Trophoblast cell (in vitro differentiated cells and primary cell): ENCODE results near the gene NDUFA3.
A peak's percentile ranks its signal among the peaks of the same experiment; 100 is the strongest.
"Not testable (repeated sequence)": the region's sequence is repeated elsewhere in the genome, so short reads cannot be mapped to it uniquely, and the experiment has no call there.

Experiments
- DNase-seq, 2 donors: peaks; one replicate each; pipeline ENCODE4 v3.0.0-alpha.2; 2016
- H2AFZ ChIP-seq: 2 replicates; pipeline ENCODE4 v1.6.1; 2013; ENCODE audit warnings: low read length, moderate library complexity, mild to moderate bottlenecking; ENCODE audit not compliant: insufficient read depth, poor library complexity
- H2AK5ac ChIP-seq: 2 replicates; pipeline ENCODE4 v1.6.1; 2013; ENCODE audit warnings: mild to moderate bottlenecking, low read length
- H2BK120ac ChIP-seq: 2 replicates; pipeline ENCODE4 v1.6.1; 2013; ENCODE audit warnings: low read length, mild to moderate bottlenecking, moderate library complexity; ENCODE audit not compliant: insufficient read depth, poor library complexity
- H2BK12ac ChIP-seq: 2 replicates; pipeline ENCODE4 v1.6.1; 2013; ENCODE audit warnings: mild to moderate bottlenecking, low read length, moderate library complexity
- H2BK5ac ChIP-seq: 2 replicates; pipeline ENCODE4 v1.6.1; 2013; ENCODE audit warnings: low read length, low read depth, moderate library complexity, mild to moderate bottlenecking; ENCODE audit not compliant: poor library complexity
- H3K14ac ChIP-seq: 2 replicates; pipeline ENCODE4 v1.6.1; 2013; ENCODE audit warnings: mild to moderate bottlenecking, low read length
- H3K18ac ChIP-seq: 2 replicates; pipeline ENCODE4 v1.6.1; 2013; ENCODE audit warnings: mild to moderate bottlenecking, low read length
- H3K23ac ChIP-seq: 2 replicates; pipeline ENCODE4 v1.6.1; 2013; ENCODE audit warnings: low read length
- H3K27ac ChIP-seq: 2 replicates; pipeline ENCODE4 v1.5.1; 2013; ENCODE audit warnings: low read depth, mild to moderate bottlenecking, inconsistent platforms, low read length, moderate library complexity
- H3K27me3 ChIP-seq: 2 replicates; pipeline ENCODE4 v1.6.1; 2013; ENCODE audit warnings: inconsistent platforms, mild to moderate bottlenecking, low read length, moderate library complexity; ENCODE audit not compliant: insufficient read depth
- H3K36me3 ChIP-seq, 2 experiments: 1 replicate in 1 of 2; 2 replicates in 1 of 2; pipeline ENCODE4 v1.6.1; 2013; ENCODE audit warnings: low read length in 2 of 2, mild to moderate bottlenecking in 2 of 2, moderate library complexity in 1 of 2; ENCODE audit not compliant: insufficient read depth in 2 of 2, control insufficient read depth in 1 of 2
- H3K4ac ChIP-seq: 2 replicates; pipeline ENCODE4 v1.6.1; 2013; ENCODE audit warnings: low read depth, mild to moderate bottlenecking, low read length, moderate library complexity
- H3K4me1 ChIP-seq, 2 experiments: 1 replicate in 1 of 2; 2 replicates in 1 of 2; pipeline ENCODE4 v1.6.1; 2013; ENCODE audit warnings: low read length in 2 of 2, mild to moderate bottlenecking in 2 of 2, moderate library complexity in 1 of 2; ENCODE audit not compliant: insufficient read depth in 2 of 2, control insufficient read depth in 1 of 2
- H3K4me2 ChIP-seq: 2 replicates; pipeline ENCODE4 v1.6.1; 2013; ENCODE audit warnings: inconsistent platforms, mild to moderate bottlenecking, low read length, moderate library complexity
- H3K4me3 ChIP-seq: 2 replicates; pipeline ENCODE4 v1.5.1; 2013; ENCODE audit warnings: mild to moderate bottlenecking, low read depth, low read length, inconsistent platforms
- H3K79me1 ChIP-seq: one replicate; pipeline ENCODE4 v1.6.1; 2013; ENCODE audit warnings: low read length
- H3K79me2 ChIP-seq: 2 replicates; pipeline ENCODE4 v1.6.1; 2013; ENCODE audit warnings: low read length, mild to moderate bottlenecking; ENCODE audit not compliant: control insufficient read depth, insufficient read depth, poor library complexity
- H3K9ac ChIP-seq: 2 replicates; pipeline ENCODE4 v1.6.1; 2013; ENCODE audit warnings: mild to moderate bottlenecking, low read length
- H3K9me3 ChIP-seq: 2 replicates; pipeline ENCODE4 v1.6.1; 2013; ENCODE audit warnings: low read depth, mild to moderate bottlenecking, control low read depth, inconsistent platforms, low read length; ENCODE audit not compliant: insufficient read depth
- H4K12ac ChIP-seq: 2 replicates; pipeline ENCODE4 v1.6.1; 2013; ENCODE audit warnings: low read depth, mild to moderate bottlenecking, low read length, moderate library complexity
- H4K8ac ChIP-seq: 2 replicates; pipeline ENCODE4 v1.6.1; 2013; ENCODE audit warnings: low read depth, mild to moderate bottlenecking, low read length, moderate library complexity
- H4K91ac ChIP-seq: one replicate; pipeline ENCODE4 v1.6.1; 2013; ENCODE audit warnings: low read depth, mild to moderate bottlenecking, low read length, moderate library complexity
- WGBS: extraction: QIAGEN DNeasy Blood & Tissue Kit; methylation state at CpG from one replicate; pipeline ENCODE4 v1.1.7; 2013; ENCODE audit warnings: missing lambda C conversion rate; ENCODE audit not compliant: insufficient read length, insufficient coverage; ENCODE audit errors: extremely low coverage; 5-methylcytosine and 5-hydroxymethylcytosine counted together

NDUFA3 gene

GRCh38 chr19:54084410-54084809 lies 18.2 kb upstream of the NDUFA3 start:
- Histone ChIP-seq H2BK12ac (no peak overlapping the region), H3K36me3 (no peaks in the 10 kb centered on the region), H3K23ac (no peak overlapping the region), H3K4me2 (no peak overlapping the region), H3K4me3 (no peak overlapping the region), H2AFZ (no peak overlapping the region), H3K18ac (no peak overlapping the region), H4K91ac (no peak overlapping the region), H3K4me1 (no peaks in the 10 kb centered on the region), H3K9me3 (peaks cover 7% of the 10 kb centered on the region), H3K79me1 (no peaks in the 10 kb centered on the region), H4K8ac (no peak overlapping the region), H2BK120ac (no peak overlapping the region), H3K14ac (no peak overlapping the region), H3K27me3 (no peaks in the 10 kb centered on the region), H4K12ac (no peak overlapping the region), H3K27ac (no peak overlapping the region), H3K79me2 (no peaks in the 10 kb centered on the region), H3K9ac (no peak overlapping the region), H2BK5ac (no peak overlapping the region), H3K4ac (no peak overlapping the region), H2AK5ac (no peak overlapping the region)
- no peak for DNase-seq
- WGBS: no CpG with 5 or more reads among the region's 3 CpGs

- no CpG with 5 or more reads among the region's 17 CpGs for WGBS
- Histone ChIP-seq H2BK5ac (no peak overlapping the region), H3K23ac (no peak overlapping the region), H3K27me3 (peaks cover 5% of the 10 kb centered on the region), H3K18ac (no peak overlapping the region), H3K4me3 (no peak overlapping the region), H2AK5ac (no peak overlapping the region), H3K36me3 (no peaks in the 10 kb centered on the region), H3K14ac (no peak overlapping the region), H3K4me2 (no peak overlapping the region), H3K27ac (no peak overlapping the region), H3K9me3 (peaks cover 7% of the 10 kb centered on the region), H2AFZ (no peak overlapping the region), H2BK120ac (no peak overlapping the region), H4K12ac (no peak overlapping the region), H3K9ac (no peak overlapping the region), H2BK12ac (no peak overlapping the region), H4K8ac (no peak overlapping the region), H3K4ac (no peak overlapping the region), H3K79me1 (no peaks in the 10 kb centered on the region), H3K4me1 (peaks cover 3 to 6% of the 10 kb centered on the region in 2 experiments), H4K91ac (no peak overlapping the region), H3K79me2 (no peaks in the 10 kb centered on the region)
- no peak for DNase-seq
Observed at GRCh38 chr19:54094426-54095000, 8.1 kb upstream of the NDUFA3 start.

DNA sequence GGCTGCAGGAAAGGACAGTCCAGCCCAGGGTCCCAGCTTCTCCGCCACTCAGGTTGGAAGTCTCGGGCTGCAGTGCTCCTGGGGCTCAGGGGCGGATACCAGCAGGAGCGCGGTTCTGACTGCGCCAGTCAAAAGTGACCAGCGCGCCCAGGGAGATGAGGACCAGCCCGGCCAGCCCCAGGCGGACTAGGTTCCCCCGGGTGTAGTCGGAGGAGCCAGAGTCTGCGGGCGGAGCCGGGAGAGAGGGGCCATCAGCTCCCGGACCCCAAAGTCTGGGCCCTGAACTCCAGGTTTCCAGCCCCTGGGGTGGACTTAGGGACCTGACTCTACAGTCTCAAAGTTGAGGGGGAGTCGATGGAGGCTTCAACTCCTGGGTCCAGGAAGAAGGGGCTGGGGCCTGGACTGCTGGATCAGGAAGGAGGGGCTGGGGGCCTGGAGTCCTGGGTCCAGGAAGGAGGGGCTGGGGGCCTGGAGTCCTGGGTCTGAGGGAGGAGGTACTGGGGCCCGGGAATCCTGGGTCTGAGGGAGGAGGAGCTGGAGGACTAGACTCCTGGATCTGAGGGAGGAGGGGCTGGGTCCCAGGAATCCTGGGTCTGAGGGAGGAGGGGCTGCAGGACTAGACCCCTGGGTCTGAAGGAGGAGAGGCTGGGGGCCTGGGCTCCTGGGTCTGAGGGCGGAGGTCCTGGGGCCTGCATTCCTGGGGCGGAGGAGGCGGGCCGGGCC lies 7.4 kb upstream of the NDUFA3 start:
- Histone ChIP-seq H3K9ac (no peak overlapping the region), H3K23ac (no peak overlapping the region), H3K4me2 (peak overlapping the region; percentile 79), H3K9me3 (peaks cover 7% of the 10 kb centered on the region), H2BK12ac (no peak overlapping the region), H3K14ac (no peak overlapping the region), H3K79me2 (no peaks in the 10 kb centered on the region), H4K12ac (no peak overlapping the region), H4K8ac (peak overlapping the region; percentile 14), H2BK5ac (no peak overlapping the region), H3K36me3 (no peaks in the 10 kb centered on the region), H2AK5ac (no peak overlapping the region), H2BK120ac (no peak overlapping the region), H4K91ac (no peak overlapping the region), H3K79me1 (no peaks in the 10 kb centered on the region), H2AFZ (no peak overlapping the region), H3K18ac (no peak overlapping the region), H3K4me3 (no peak overlapping the region), H3K4ac (no peak overlapping the region), H3K27ac (no peak overlapping the region), H3K4me1 (peaks cover 3 to 6% of the 10 kb centered on the region in 2 experiments), H3K27me3 (peaks cover 5% of the 10 kb centered on the region)
- no CpG with 5 or more reads among the region's 22 CpGs for WGBS
- DNase-seq: no peak

- not testable (repeated sequence) for H2AK5ac ChIP-seq, H3K9me3 ChIP-seq, H3K23ac ChIP-seq, H4K91ac ChIP-seq, H3K9ac ChIP-seq, H3K4ac ChIP-seq, H3K27ac ChIP-seq, H3K79me1 ChIP-seq, H3K79me2 ChIP-seq, H3K27me3 ChIP-seq, H2BK5ac ChIP-seq, H4K12ac ChIP-seq, H3K36me3 ChIP-seq, H2BK12ac ChIP-seq, H3K18ac ChIP-seq, H3K4me1 ChIP-seq, H3K14ac ChIP-seq, H2BK120ac ChIP-seq
- Histone ChIP-seq H3K4me2 (peak overlapping the region; percentile 79), H3K4me3 (peak overlapping the region; percentile 43), H4K8ac (peak overlapping the region; percentile 14), H2AFZ (peak overlapping the region; percentile 32)
- peak in 1 of 2 donors; percentile 32 for DNase-seq
- no CpG with 5 or more reads among the region's 46 CpGs for WGBS
Observed at GRCh38 chr19:54095859-54096616, 6.6 kb upstream of the NDUFA3 start.
